Measurements from ENCODE around the gene GPR17.

The GPR17 gene

GRCh38 chr2:127615511-127616166, 30.3 kb upstream of the GPR17 start:
- H3K27ac ChIP-seq (ENCODE audit: low read length), result no peak overlapping the region

GRCh38 chr2:127618551-127619202, 27.3 kb upstream of the GPR17 start:
- Histone ChIP-seq H2AFZ (ENCODE audit: low read depth, low read length) (no peak overlapping the region), H3K79me2 (ENCODE audit: low read length) (no peaks in the 10 kb centered on the region), H3K27me3 (ENCODE audit: low read depth, low read length) (peaks cover 4% of the 10 kb centered on the region; the same call in 1 of the 2 replicates), H3K36me3 (replicated peaks; ENCODE audit: low read depth, low read length) (no peaks in the 10 kb centered on the region), H3K4me2 (ENCODE audit: low read length) (no peak overlapping the region), H3K9me3 (ENCODE audit: insufficient read depth, low read length) (no peaks in the 10 kb centered on the region), H3K4me3 (ENCODE audit: low read length) (no peak overlapping the region), H4K20me1 (ENCODE audit: insufficient read depth, low read length) (no peaks in the 10 kb centered on the region), H3K27ac (ENCODE audit: low read length) (no peak overlapping the region), H3K9ac (ENCODE audit: low read length) (no peak overlapping the region), H3K4me1 (ENCODE audit: low read length) (no peaks in the 10 kb centered on the region)
- TF ChIP-seq EZH2phosphoT487 (IDR thresholded peaks at IDR 0.05; ENCODE audit: low read depth) (no peak), CTCF (IDR thresholded peaks at IDR 0.05; ENCODE audit: low read depth, low read length) (no peak)

More at GRCh38 chr2:127615511-127616166, 30.3 kb upstream of the GPR17 start:
- no peaks in the 10 kb centered on the region for H3K4me1 ChIP-seq (ENCODE audit: low read length)
- peaks cover 9% of the 10 kb centered on the region; the same call in 1 of the 2 replicates for H3K27me3 ChIP-seq (ENCODE audit: low read depth, low read length)
- no peaks in the 10 kb centered on the region for H3K9me3 ChIP-seq (ENCODE audit: insufficient read depth, low read length)
- no peaks in the 10 kb centered on the region for H4K20me1 ChIP-seq (ENCODE audit: insufficient read depth, low read length)
- no peak overlapping the region for H3K9ac ChIP-seq (ENCODE audit: low read length)
- no peak overlapping the region for H3K4me3 ChIP-seq (ENCODE audit: low read length)
- no peak overlapping the region for H3K4me2 ChIP-seq (ENCODE audit: low read length)
- no peaks in the 10 kb centered on the region for H3K36me3 ChIP-seq (replicated peaks; ENCODE audit: low read depth, low read length)
- no peak overlapping the region for H2AFZ ChIP-seq (ENCODE audit: low read depth, low read length)
- H3K79me2 ChIP-seq (ENCODE audit: low read length), result no peaks in the 10 kb centered on the region
- no peak for TF ChIP-seq CTCF (IDR thresholded peaks at IDR 0.05; ENCODE audit: low read depth, low read length)
- no peak for TF ChIP-seq EZH2phosphoT487 (IDR thresholded peaks at IDR 0.05; ENCODE audit: low read depth)

GRCh38 chr2:127619203-127619590, 26.8 kb upstream of the GPR17 start:
- Histone ChIP-seq H3K4me3 (ENCODE audit: low read length) (no peak overlapping the region), H3K4me2 (ENCODE audit: low read length) (no peak overlapping the region), H4K20me1 (ENCODE audit: insufficient read depth, low read length) (no peaks in the 10 kb centered on the region), H3K9ac (ENCODE audit: low read length) (no peak overlapping the region), H3K9me3 (ENCODE audit: insufficient read depth, low read length) (no peaks in the 10 kb centered on the region), H3K4me1 (ENCODE audit: low read length) (no peaks in the 10 kb centered on the region), H2AFZ (ENCODE audit: low read depth, low read length) (no peak overlapping the region), H3K36me3 (replicated peaks; ENCODE audit: low read depth, low read length) (no peaks in the 10 kb centered on the region), H3K27ac (ENCODE audit: low read length) (no peak overlapping the region), H3K27me3 (ENCODE audit: low read depth, low read length) (no peaks in the 10 kb centered on the region; the same call in 1 of the 2 replicates), H3K79me2 (ENCODE audit: low read length) (no peaks in the 10 kb centered on the region)
- TF ChIP-seq CTCF (IDR thresholded peaks at IDR 0.05; ENCODE audit: low read depth, low read length) (no peak), EZH2phosphoT487 (IDR thresholded peaks at IDR 0.05; ENCODE audit: low read depth) (no peak)

GRCh38 chr2:127619877-127620705, 25.9 kb upstream of the GPR17 start:
- H3K36me3 ChIP-seq (replicated peaks; ENCODE audit: low read depth, low read length), result no peaks in the 10 kb centered on the region
- no peaks in the 10 kb centered on the region for H3K9me3 ChIP-seq (ENCODE audit: insufficient read depth, low read length)
- no peak overlapping the region for H3K27ac ChIP-seq (ENCODE audit: low read length)
- 0 out of 2 replicates have a peak overlapping the region, but pooled peaks have one; percentile 21 for H2AFZ ChIP-seq (ENCODE audit: low read depth, low read length)
- no peaks in the 10 kb centered on the region for H3K4me1 ChIP-seq (ENCODE audit: low read length)
- TF ChIP-seq EZH2phosphoT487 (IDR thresholded peaks at IDR 0.05; ENCODE audit: low read depth), result no peak
- no peak for TF ChIP-seq CTCF (IDR thresholded peaks at IDR 0.05; ENCODE audit: low read depth, low read length)
- H3K27me3 ChIP-seq (ENCODE audit: low read depth, low read length), result no peaks in the 10 kb centered on the region; the same call in 1 of the 2 replicates
- H3K4me2 ChIP-seq (ENCODE audit: low read length), result no peak overlapping the region
- no peaks in the 10 kb centered on the region for H4K20me1 ChIP-seq (ENCODE audit: insufficient read depth, low read length)
- H3K79me2 ChIP-seq (ENCODE audit: low read length), result no peaks in the 10 kb centered on the region
- H3K4me3 ChIP-seq (ENCODE audit: low read length), result no peak overlapping the region
- H3K9ac ChIP-seq (ENCODE audit: low read length), result no peak overlapping the region

Data from OCI-LY3 (cell line).